ENCODE measurements around the gene RTN4R.

GRCh38 chr22:20234760-20235388, 33.2 kb downstream of the RTN4R start:
- TF ChIP-seq, protein P1, sequence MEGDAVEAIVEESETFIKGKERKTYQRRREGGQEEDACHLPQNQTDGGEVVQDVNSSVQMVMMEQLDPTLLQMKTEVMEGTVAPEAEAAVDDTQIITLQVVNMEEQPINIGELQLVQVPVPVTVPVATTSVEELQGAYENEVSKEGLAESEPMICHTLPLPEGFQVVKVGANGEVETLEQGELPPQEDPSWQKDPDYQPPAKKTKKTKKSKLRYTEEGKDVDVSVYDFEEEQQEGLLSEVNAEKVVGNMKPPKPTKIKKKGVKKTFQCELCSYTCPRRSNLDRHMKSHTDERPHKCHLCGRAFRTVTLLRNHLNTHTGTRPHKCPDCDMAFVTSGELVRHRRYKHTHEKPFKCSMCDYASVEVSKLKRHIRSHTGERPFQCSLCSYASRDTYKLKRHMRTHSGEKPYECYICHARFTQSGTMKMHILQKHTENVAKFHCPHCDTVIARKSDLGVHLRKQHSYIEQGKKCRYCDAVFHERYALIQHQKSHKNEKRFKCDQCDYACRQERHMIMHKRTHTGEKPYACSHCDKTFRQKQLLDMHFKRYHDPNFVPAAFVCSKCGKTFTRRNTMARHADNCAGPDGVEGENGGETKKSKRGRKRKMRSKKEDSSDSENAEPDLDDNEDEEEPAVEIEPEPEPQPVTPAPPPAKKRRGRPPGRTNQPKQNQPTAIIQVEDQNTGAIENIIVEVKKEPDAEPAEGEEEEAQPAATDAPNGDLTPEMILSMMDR (IDR thresholded peaks at IDR 0.05) = no peak
- no peak for TF ChIP-seq POLR2A (IDR thresholded peaks at IDR 0.05)
